ENCODE measurements around the gene ARRB1.

The ARRB1 gene

GRCh38 chr11:75387736-75388294 lies 36.4 kb upstream of the ARRB1 start:
- Histone ChIP-seq H2BK5ac (ENCODE audit: low read depth, low read length, poor library complexity) (peak overlapping the region; percentile 45), H3K4me3 (ENCODE audit: low read depth, low read length) (no peak overlapping the region), H3K79me2 (ENCODE audit: control insufficient read depth, insufficient read depth, low read length, poor library complexity) (no peaks in the 10 kb centered on the region), H2BK120ac (ENCODE audit: insufficient read depth, low read length, poor library complexity) (no peak overlapping the region), H3K18ac (ENCODE audit: low read length) (peak overlapping the region; percentile 14), H3K36me3 (ENCODE audit: control insufficient read depth in 1 of 2, insufficient read depth in 2 of 2, low read length in 2 of 2) (no peaks in the 10 kb centered on the region), H3K4ac (ENCODE audit: low read depth, low read length) (peak overlapping the region; percentile 19), H3K4me2 (ENCODE audit: low read length) (no peak overlapping the region), H2AK5ac (ENCODE audit: low read length) (no peak overlapping the region), H4K8ac (ENCODE audit: low read depth, low read length) (no peak overlapping the region), H3K79me1 (ENCODE audit: low read length) (peaks cover 12% of the 10 kb centered on the region), H3K14ac (ENCODE audit: low read length) (peak overlapping the region; percentile 59), H4K12ac (ENCODE audit: low read depth, low read length) (no peak overlapping the region), H4K91ac (ENCODE audit: low read depth, low read length) (peak overlapping the region; percentile 88), H2AFZ (ENCODE audit: insufficient read depth, low read length, poor library complexity) (no peak overlapping the region), H3K27ac (ENCODE audit: low read depth, low read length) (peak overlapping the region; percentile 74), H3K27me3 (ENCODE audit: insufficient read depth, low read length) (no peaks in the 10 kb centered on the region), H2BK12ac (ENCODE audit: low read length) (peak overlapping the region; percentile 63), H3K4me1 (ENCODE audit: control insufficient read depth in 1 of 2, insufficient read depth in 2 of 2, low read length in 2 of 2) (peaks cover 6 to 11% of the 10 kb centered on the region in 2 experiments), H3K23ac (ENCODE audit: low read length) (no peak overlapping the region), H3K9me3 (ENCODE audit: insufficient read depth, low read depth, low read length) (no peaks in the 10 kb centered on the region), H3K9ac (ENCODE audit: low read length) (no peak overlapping the region)
- DNase-seq: peak in 1 of 2 donors; percentile 4
- no CpG with 5 or more reads among the region's 3 CpGs for WGBS (ENCODE audit: extremely low coverage, insufficient coverage, insufficient read length)

GRCh38 chr11:75386942-75387630 lies 35.6 kb upstream of the ARRB1 start:
- no peaks in the 10 kb centered on the region for H3K79me2 ChIP-seq (ENCODE audit: control insufficient read depth, insufficient read depth, low read length, poor library complexity)
- DNase-seq: peak; percentile 92 to 96
- no peak overlapping the region for H4K91ac ChIP-seq (ENCODE audit: low read depth, low read length)
- WGBS (ENCODE audit: extremely low coverage, insufficient coverage, insufficient read length): no CpG with 5 or more reads among the region's 3 CpGs
- no peak overlapping the region for H4K8ac ChIP-seq (ENCODE audit: low read depth, low read length)
- no peaks in the 10 kb centered on the region for H3K9me3 ChIP-seq (ENCODE audit: insufficient read depth, low read depth, low read length)
- no peak overlapping the region for H3K23ac ChIP-seq (ENCODE audit: low read length)
- peaks cover 12% of the 10 kb centered on the region for H3K79me1 ChIP-seq (ENCODE audit: low read length)
- H2BK120ac ChIP-seq (ENCODE audit: insufficient read depth, low read length, poor library complexity): no peak overlapping the region
- no peak overlapping the region for H3K9ac ChIP-seq (ENCODE audit: low read length)
- H2AK5ac ChIP-seq (ENCODE audit: low read length): no peak overlapping the region
- no peak overlapping the region for H3K4ac ChIP-seq (ENCODE audit: low read depth, low read length)
- H3K18ac ChIP-seq (ENCODE audit: low read length): no peak overlapping the region
- peak overlapping the region; percentile 18 for H3K4me2 ChIP-seq (ENCODE audit: low read length)
- no peak overlapping the region for H2BK12ac ChIP-seq (ENCODE audit: low read length)
- H3K27ac ChIP-seq (ENCODE audit: low read depth, low read length): peak overlapping the region; percentile 88
- no peak overlapping the region for H2BK5ac ChIP-seq (ENCODE audit: low read depth, low read length, poor library complexity)
- no peak overlapping the region for H3K4me3 ChIP-seq (ENCODE audit: low read depth, low read length)
- no peak overlapping the region for H4K12ac ChIP-seq (ENCODE audit: low read depth, low read length)
- no peaks in the 10 kb centered on the region for H3K36me3 ChIP-seq (ENCODE audit: control insufficient read depth in 1 of 2, insufficient read depth in 2 of 2, low read length in 2 of 2)
- no peak overlapping the region for H2AFZ ChIP-seq (ENCODE audit: insufficient read depth, low read length, poor library complexity)
- H3K27me3 ChIP-seq (ENCODE audit: insufficient read depth, low read length): no peaks in the 10 kb centered on the region
- no peak overlapping the region for H3K14ac ChIP-seq (ENCODE audit: low read length)
- H3K4me1 ChIP-seq (ENCODE audit: control insufficient read depth in 1 of 2, insufficient read depth in 2 of 2, low read length in 2 of 2): peaks cover 6 to 11% of the 10 kb centered on the region in 2 experiments

- Histone ChIP-seq H3K4ac (ENCODE audit: low read depth, low read length) (no peak overlapping the region), H3K4me2 (ENCODE audit: low read length) (no peak overlapping the region), H3K23ac (ENCODE audit: low read length) (no peak overlapping the region), H4K8ac (ENCODE audit: low read depth, low read length) (no peak overlapping the region), H2BK5ac (ENCODE audit: low read depth, low read length, poor library complexity) (no peak overlapping the region), H2BK120ac (ENCODE audit: insufficient read depth, low read length, poor library complexity) (no peak overlapping the region), H3K4me3 (ENCODE audit: low read depth, low read length) (no peak overlapping the region), H2AFZ (ENCODE audit: insufficient read depth, low read length, poor library complexity) (no peak overlapping the region), H3K14ac (ENCODE audit: low read length) (no peak overlapping the region), H3K79me1 (ENCODE audit: low read length) (peaks cover 18% of the 10 kb centered on the region), H3K27me3 (ENCODE audit: insufficient read depth, low read length) (no peaks in the 10 kb centered on the region), H4K91ac (ENCODE audit: low read depth, low read length) (no peak overlapping the region), H3K9ac (ENCODE audit: low read length) (no peak overlapping the region), H3K79me2 (ENCODE audit: control insufficient read depth, insufficient read depth, low read length, poor library complexity) (no peaks in the 10 kb centered on the region), H3K27ac (ENCODE audit: low read depth, low read length) (no peak overlapping the region), H3K4me1 (ENCODE audit: control insufficient read depth in 1 of 2, insufficient read depth in 2 of 2, low read length in 2 of 2) (peaks cover 12 to 16% of the 10 kb centered on the region in 2 experiments), H3K18ac (ENCODE audit: low read length) (no peak overlapping the region), H2AK5ac (ENCODE audit: low read length) (no peak overlapping the region), H2BK12ac (ENCODE audit: low read length) (peak overlapping the region; percentile 41), H3K9me3 (ENCODE audit: insufficient read depth, low read depth, low read length) (no peaks in the 10 kb centered on the region), H3K36me3 (ENCODE audit: control insufficient read depth in 1 of 2, insufficient read depth in 2 of 2, low read length in 2 of 2) (no peaks in the 10 kb centered on the region), H4K12ac (ENCODE audit: low read depth, low read length) (no peak overlapping the region)
- peak; percentile 67 to 90 for DNase-seq
- no CpG with 5 or more reads among the region's 24 CpGs for WGBS (ENCODE audit: extremely low coverage, insufficient coverage, insufficient read length)
Measured at GRCh38 chr11:75384438-75385080, 33.1 kb upstream of the ARRB1 start.

- Histone ChIP-seq H3K27me3 (ENCODE audit: insufficient read depth, low read length) (no peaks in the 10 kb centered on the region), H4K91ac (ENCODE audit: low read depth, low read length) (peak overlapping the region; percentile 62), H3K23ac (ENCODE audit: low read length) (no peak overlapping the region), H3K79me2 (ENCODE audit: control insufficient read depth, insufficient read depth, low read length, poor library complexity) (no peaks in the 10 kb centered on the region), H3K4me2 (ENCODE audit: low read length) (peak overlapping the region; percentile 16), H2AK5ac (ENCODE audit: low read length) (no peak overlapping the region), H3K14ac (ENCODE audit: low read length) (peak overlapping the region; percentile 25), H4K12ac (ENCODE audit: low read depth, low read length) (no peak overlapping the region), H3K36me3 (ENCODE audit: control insufficient read depth in 1 of 2, insufficient read depth in 2 of 2, low read length in 2 of 2) (no peaks in the 10 kb centered on the region), H3K27ac (ENCODE audit: low read depth, low read length) (no peak overlapping the region), H2BK12ac (ENCODE audit: low read length) (peak overlapping the region; percentile 88), H3K9me3 (ENCODE audit: insufficient read depth, low read depth, low read length) (no peaks in the 10 kb centered on the region), H3K4me3 (ENCODE audit: low read depth, low read length) (no peak overlapping the region), H2BK120ac (ENCODE audit: insufficient read depth, low read length, poor library complexity) (peak overlapping the region; percentile 46), H2AFZ (ENCODE audit: insufficient read depth, low read length, poor library complexity) (no peak overlapping the region), H2BK5ac (ENCODE audit: low read depth, low read length, poor library complexity) (peak overlapping the region; percentile 71), H3K4me1 (ENCODE audit: control insufficient read depth in 1 of 2, insufficient read depth in 2 of 2, low read length in 2 of 2) (peaks cover 9 to 14% of the 10 kb centered on the region in 2 experiments), H3K79me1 (ENCODE audit: low read length) (peaks cover 16% of the 10 kb centered on the region), H3K4ac (ENCODE audit: low read depth, low read length) (peak overlapping the region; percentile 31), H3K18ac (ENCODE audit: low read length) (no peak overlapping the region), H3K9ac (ENCODE audit: low read length) (no peak overlapping the region), H4K8ac (ENCODE audit: low read depth, low read length) (no peak overlapping the region)
- no CpG with 5 or more reads among the region's 3 CpGs for WGBS (ENCODE audit: extremely low coverage, insufficient coverage, insufficient read length)
- DNase-seq: no peak
Measured at GRCh38 chr11:75383246-75383645, 31.8 kb upstream of the ARRB1 start.
